ENCODE measurements around the gene DRG1. TPM values are rescaled to one million over a fixed set of nuclear protein-coding genes. Genes with fewer than 3 reads are reported as not detected.
A peak's percentile ranks its signal among the peaks of the same experiment; 100 is the strongest.
"Not testable (repeated sequence)": the region's sequence is repeated elsewhere in the genome, so short reads cannot be mapped to it uniquely, and the experiment has no call there.

Gene DRG1
- total RNA-seq, 1 experiment from 2014 or later: 116 TPM

GRCh38 chr22:31451709-31452571 lies 52.5 kb downstream of the DRG1 start:
- Histone ChIP-seq H3K27ac (no peak overlapping the region), H3K4me3 (no peak overlapping the region), H3K27me3 (no peaks in the 10 kb centered on the region), H3K36me3 (peaks cover 31% of the 10 kb centered on the region), H3K4me1 (no peaks in the 10 kb centered on the region), H3K9me3 (replicated peaks) (no peaks in the 10 kb centered on the region)
- peak; percentile 3 to 37 for DNase-seq

- Histone ChIP-seq H3K4me1 (no peaks in the 10 kb centered on the region), H3K36me3 (peaks cover 52% of the 10 kb centered on the region), H3K4me3 (no peak overlapping the region), H3K27ac (no peak overlapping the region), H3K9me3 (replicated peaks) (no peaks in the 10 kb centered on the region), H3K27me3 (no peaks in the 10 kb centered on the region)
- no peak for DNase-seq
Observed at GRCh38 chr22:31461699-31462098, 62.3 kb downstream of the DRG1 start.

- no peak for DNase-seq
- no peaks in the 10 kb centered on the region for H3K4me1 ChIP-seq
- peaks cover 54% of the 10 kb centered on the region for H3K36me3 ChIP-seq
- H3K27ac ChIP-seq: no peak overlapping the region
- no peak overlapping the region for H3K4me3 ChIP-seq
- H3K9me3 ChIP-seq (replicated peaks): no peaks in the 10 kb centered on the region
- H3K27me3 ChIP-seq: no peaks in the 10 kb centered on the region
Observed at GRCh38 chr22:31465307-31465706, 65.9 kb downstream of the DRG1 start.

GRCh38 chr22:31474743-31475142 lies 75.3 kb downstream of the DRG1 start:
- Histone ChIP-seq H3K4me1 (no peaks in the 10 kb centered on the region), H3K27ac (no peak overlapping the region), H3K4me3 (no peak overlapping the region), H3K9me3 (replicated peaks) (no peaks in the 10 kb centered on the region), H3K27me3 (no peaks in the 10 kb centered on the region), H3K36me3 (peaks cover 17% of the 10 kb centered on the region)
- DNase-seq: no peak

- no peak for DNase-seq
- Histone ChIP-seq H3K4me1 (no peaks in the 10 kb centered on the region), H3K36me3 (peaks cover 24% of the 10 kb centered on the region), H3K4me3 (no peak overlapping the region), H3K9me3 (replicated peaks) (no peaks in the 10 kb centered on the region), H3K27me3 (no peaks in the 10 kb centered on the region), H3K27ac (no peak overlapping the region)
Observed at GRCh38 chr22:31475800-31476199, 76.4 kb downstream of the DRG1 start.

GRCh38 chr22:31477329-31477728 lies 77.9 kb downstream of the DRG1 start:
- H3K27me3 ChIP-seq: no peaks in the 10 kb centered on the region
- H3K4me1 ChIP-seq: no peaks in the 10 kb centered on the region
- no peaks in the 10 kb centered on the region for H3K9me3 ChIP-seq (replicated peaks)
- no peak overlapping the region for H3K27ac ChIP-seq
- H3K4me3 ChIP-seq: no peak overlapping the region
- DNase-seq: no peak
- H3K36me3 ChIP-seq: peaks cover 28% of the 10 kb centered on the region

- no peak for DNase-seq
- Histone ChIP-seq H3K27me3 (no peaks in the 10 kb centered on the region), H3K4me1 (no peaks in the 10 kb centered on the region), H3K9me3 (replicated peaks) (no peaks in the 10 kb centered on the region), H3K36me3 (peaks cover 38% of the 10 kb centered on the region), H3K4me3 (no peak overlapping the region), H3K27ac (no peak overlapping the region)
Observed at GRCh38 chr22:31481129-31481528, 81.7 kb downstream of the DRG1 start.

GRCh38 chr22:31482470-31482869 lies 83.1 kb downstream of the DRG1 start:
- not testable (repeated sequence) for DNase-seq; H3K4me3 ChIP-seq; H3K27me3 ChIP-seq; H3K9me3 ChIP-seq (replicated peaks); H3K4me1 ChIP-seq; H3K27ac ChIP-seq
- H3K36me3 ChIP-seq: peaks cover 44% of the 10 kb centered on the region

Other genes starting within 250 kb of the DRG1 start
- 23.3 and 24.2 TPM in 2 replicates for gene RNF185, start 239.4 kb upstream of the DRG1 start, total RNA-seq (2014; rRNA removed; shearing (Covaris generic))
- 20.8 and 28.5 TPM in 2 replicates for gene LIMK2, start 187.3 kb upstream of the DRG1 start, total RNA-seq (2014; rRNA removed; shearing (Covaris generic))
- 0.47 and 0.51 TPM in 2 replicates for gene PIK3IP1, start 107.1 kb upstream of the DRG1 start, total RNA-seq (2014; rRNA removed; shearing (Covaris generic))
- gene PATZ1, start 53.3 kb upstream of the DRG1 start, total RNA-seq (2014; rRNA removed; shearing (Covaris generic)): 22.6 and 24.1 TPM in 2 replicates
- 16.3 and 29.7 TPM in 2 replicates for gene EIF4ENIF1, start 90.2 kb downstream of the DRG1 start, total RNA-seq (2014; rRNA removed; shearing (Covaris generic))
- gene SFI1, start 96.9 kb downstream of the DRG1 start, total RNA-seq (2014; rRNA removed; shearing (Covaris generic)): 9.0 and 11.8 TPM in 2 replicates

Measured in SJCRH30 (cell line).